GM10248 (cell line): Measurements from ENCODE around the gene C20orf202.

Experiments used
- CTCF ChIA-PET: fragments of 300-600 bp; sonication (Branson Sonifier 250); formaldehyde crosslinking; extraction: SDS; loops from one replicate; lab custom pipeline; 2021; ENCODE audit warnings: antibody characterized with exemption; lab: Yijun Ruan, JAX
- POLR2A ChIA-PET: fragments of 350-650 bp; sonication (Branson Sonifier 250); formaldehyde crosslinking; extraction: SDS; loops from one replicate; lab custom pipeline; 2020; ENCODE audit warnings: antibody characterized with exemption; lab: Yijun Ruan, JAX
- DNase-seq: peaks from one replicate; pipeline ENCODE4 v3.0.0; 2012; ENCODE audit errors: extremely low spot score
- TF ChIP-seq, protein P1 (sequence below): IDR thresholded peaks from 2 replicates; pipeline ENCODE4 v1.5.1; 2012; ENCODE audit warnings: mild to moderate bottlenecking, low read depth; ENCODE audit errors: extremely low read depth, missing control alignments, control extremely low read depth

C20orf202 gene

DNA sequence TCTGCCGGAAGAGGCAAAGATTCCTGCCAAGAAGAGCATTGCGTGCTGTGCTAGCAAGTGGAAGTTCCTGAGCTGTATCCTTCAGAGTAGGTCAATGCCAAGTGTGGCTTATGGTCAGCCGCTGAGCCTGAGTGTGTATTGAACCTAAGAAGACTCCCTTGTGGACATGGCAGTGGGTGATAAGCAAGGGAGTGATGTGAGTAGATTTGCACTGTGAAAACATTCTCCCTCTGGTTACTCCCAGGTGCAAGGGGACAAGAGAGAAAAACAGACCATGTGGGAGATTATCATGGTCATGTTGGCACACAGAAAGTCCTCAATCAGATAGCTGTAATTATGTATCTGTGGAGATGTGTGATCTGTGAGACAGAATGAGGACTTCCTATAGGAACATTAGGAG lies 12.4 kb upstream of the C20orf202 start:
- TF ChIP-seq, protein P1, sequence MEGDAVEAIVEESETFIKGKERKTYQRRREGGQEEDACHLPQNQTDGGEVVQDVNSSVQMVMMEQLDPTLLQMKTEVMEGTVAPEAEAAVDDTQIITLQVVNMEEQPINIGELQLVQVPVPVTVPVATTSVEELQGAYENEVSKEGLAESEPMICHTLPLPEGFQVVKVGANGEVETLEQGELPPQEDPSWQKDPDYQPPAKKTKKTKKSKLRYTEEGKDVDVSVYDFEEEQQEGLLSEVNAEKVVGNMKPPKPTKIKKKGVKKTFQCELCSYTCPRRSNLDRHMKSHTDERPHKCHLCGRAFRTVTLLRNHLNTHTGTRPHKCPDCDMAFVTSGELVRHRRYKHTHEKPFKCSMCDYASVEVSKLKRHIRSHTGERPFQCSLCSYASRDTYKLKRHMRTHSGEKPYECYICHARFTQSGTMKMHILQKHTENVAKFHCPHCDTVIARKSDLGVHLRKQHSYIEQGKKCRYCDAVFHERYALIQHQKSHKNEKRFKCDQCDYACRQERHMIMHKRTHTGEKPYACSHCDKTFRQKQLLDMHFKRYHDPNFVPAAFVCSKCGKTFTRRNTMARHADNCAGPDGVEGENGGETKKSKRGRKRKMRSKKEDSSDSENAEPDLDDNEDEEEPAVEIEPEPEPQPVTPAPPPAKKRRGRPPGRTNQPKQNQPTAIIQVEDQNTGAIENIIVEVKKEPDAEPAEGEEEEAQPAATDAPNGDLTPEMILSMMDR: no peak
- CTCF ChIA-PET: interaction anchor here (0.8 to 1.2 kb wide), 5 partner anchors 14 to 375 kb away, joined by 3 read pairs; no protein-coding TSS in a partner anchor
- POLR2A ChIA-PET: no interaction called here
- no peak for DNase-seq

DNA sequence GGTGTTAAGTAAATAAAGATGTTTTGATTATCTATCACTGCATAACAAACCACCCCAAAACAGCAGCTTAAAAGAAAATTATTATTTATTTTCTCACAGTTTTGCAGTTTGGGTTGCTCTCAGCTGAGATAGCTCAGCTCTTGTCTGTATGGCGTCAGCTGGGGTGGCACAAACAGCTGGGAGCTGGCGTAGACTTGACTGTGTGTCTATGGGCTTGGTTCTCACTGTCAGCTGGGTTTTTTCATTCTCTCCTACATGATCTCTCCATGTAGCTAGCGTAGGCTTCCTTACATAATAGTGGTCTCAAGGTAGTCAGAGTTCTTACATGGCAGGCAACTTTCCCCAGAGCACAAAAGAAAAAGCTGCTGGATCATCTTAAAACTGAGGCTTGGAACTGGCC lies 12.0 kb upstream of the C20orf202 start:
- TF ChIP-seq, protein P1: no peak
- ChIA-PET CTCF (interaction anchor here (0.8 to 1.2 kb wide), 5 partner anchors 14 to 375 kb away, joined by 3 read pairs; no protein-coding TSS in a partner anchor), POLR2A (no interaction called here)
- DNase-seq: no peak

DNA sequence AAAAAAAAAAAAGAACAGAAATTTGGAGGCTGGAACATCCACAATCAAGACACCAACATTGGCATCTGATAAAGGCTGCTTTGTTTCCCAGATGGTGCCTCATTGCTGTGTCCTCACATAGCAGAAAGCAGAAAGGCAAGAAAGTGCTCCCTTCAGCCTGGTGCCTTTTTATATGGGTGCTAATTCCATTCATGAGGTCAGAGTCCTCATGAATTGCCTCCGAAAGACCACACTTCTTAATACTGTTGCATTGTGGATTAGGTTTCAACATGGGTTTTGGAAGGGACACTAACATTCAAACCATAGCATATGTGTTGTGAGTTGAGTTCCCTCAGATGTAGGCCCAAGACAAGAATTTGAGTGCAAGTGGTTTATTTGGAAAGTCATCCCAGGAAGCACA lies 8.0 kb upstream of the C20orf202 start:
- no peak for DNase-seq
- TF ChIP-seq, protein P1: no peak
- CTCF ChIA-PET: no interaction called here

DNA sequence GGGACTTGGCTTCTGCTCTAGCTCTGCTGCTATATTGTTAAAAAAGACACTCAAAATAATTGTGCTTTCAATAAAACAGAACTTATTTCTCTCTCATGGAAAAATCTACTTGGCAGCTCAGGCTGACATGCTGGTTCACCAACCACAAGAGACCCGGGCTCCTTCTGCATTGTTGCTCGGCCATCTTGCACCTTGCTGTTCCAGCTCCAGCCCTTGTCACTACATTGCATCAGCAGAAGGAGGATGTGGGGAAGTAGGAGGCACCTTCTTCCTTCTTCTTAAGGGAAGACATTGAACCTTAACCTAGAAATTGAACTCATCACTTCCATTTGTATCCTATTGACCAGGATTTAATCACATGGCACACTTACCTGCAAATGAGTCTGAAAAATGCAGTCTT lies 6.6 kb upstream of the C20orf202 start:
- POLR2A ChIA-PET: interaction anchor here (0.7 kb wide), 1 partner anchor 135 kb away, joined by 3 read pairs; no protein-coding TSS in a partner anchor
- TF ChIP-seq, protein P1: no peak
- CTCF ChIA-PET: interaction anchor here (1.3 to 1.6 kb wide), 2 partner anchors 18 to 382 kb away, joined by 3 read pairs; no protein-coding TSS in a partner anchor
- DNase-seq: no peak

More for the DNA sequence above, 8.0 kb upstream of the C20orf202 start:
- POLR2A ChIA-PET: no interaction called here

DNA sequence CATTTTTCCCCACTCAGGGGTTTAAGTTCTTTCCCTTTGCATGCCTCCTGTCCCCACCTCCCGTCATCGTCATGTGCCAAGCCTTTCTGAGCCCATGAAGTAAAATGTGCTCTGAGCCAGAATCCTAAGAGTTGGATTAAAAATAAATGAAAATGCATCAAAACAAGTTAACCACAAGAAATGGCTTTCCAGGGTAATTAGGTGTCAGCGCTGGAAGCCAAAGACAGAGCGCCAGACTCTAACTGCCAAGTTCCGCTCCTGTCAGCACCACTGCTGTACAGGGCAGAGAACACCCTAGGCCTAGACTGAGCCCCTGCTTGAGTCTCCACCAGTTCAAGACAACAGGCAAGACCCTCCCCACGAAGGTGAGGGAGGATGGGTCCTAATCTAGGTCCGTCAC lies 5.5 kb upstream of the C20orf202 start:
- POLR2A ChIA-PET: no interaction called here
- TF ChIP-seq, protein P1: no peak
- DNase-seq: no peak
- CTCF ChIA-PET: no interaction called here

DNA sequence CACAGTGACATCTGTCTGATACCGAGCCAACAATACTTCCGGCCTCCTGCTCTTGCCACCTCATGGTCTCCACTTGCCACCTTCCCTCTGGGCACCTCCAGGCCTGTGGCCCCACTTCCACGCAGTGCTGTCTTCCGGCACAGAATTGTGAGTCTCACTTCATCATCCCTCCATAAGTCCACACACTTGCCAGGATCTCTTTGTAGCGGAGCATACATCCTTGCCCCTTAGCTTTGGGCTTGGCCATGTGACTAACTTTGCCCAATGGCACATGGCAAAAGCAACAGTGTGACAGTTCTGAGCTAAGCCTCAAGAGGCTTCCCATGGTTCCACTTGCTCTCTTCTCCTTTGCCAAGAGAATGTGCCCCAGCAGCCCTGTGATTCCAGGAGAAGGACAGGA lies 4.5 kb upstream of the C20orf202 start:
- TF ChIP-seq, protein P1: no peak
- ChIA-PET CTCF (interaction anchor here (1.2 to 1.6 kb wide), 2 partner anchors 12 to 15 kb away, joined by 4 to 5 read pairs; no protein-coding TSS in a partner anchor), POLR2A (no interaction called here)
- DNase-seq: no peak
